Activated CD4-positive, alpha-beta T cell treated with anti-CD3 and anti-CD28 coated beads, Interleukin-10, Interleukin-2, amounts not matched to agents 100 ng/mL and 50 ng/mL, durations not matched to agents 16 hours and 8 hours (primary cell): ENCODE measurements around the gene CREB3L4.

Experiments used
- DNase-seq: peaks from one replicate; pipeline ENCODE4 v3.0.0-alpha.2; 2020

The CREB3L4 gene, protein sequence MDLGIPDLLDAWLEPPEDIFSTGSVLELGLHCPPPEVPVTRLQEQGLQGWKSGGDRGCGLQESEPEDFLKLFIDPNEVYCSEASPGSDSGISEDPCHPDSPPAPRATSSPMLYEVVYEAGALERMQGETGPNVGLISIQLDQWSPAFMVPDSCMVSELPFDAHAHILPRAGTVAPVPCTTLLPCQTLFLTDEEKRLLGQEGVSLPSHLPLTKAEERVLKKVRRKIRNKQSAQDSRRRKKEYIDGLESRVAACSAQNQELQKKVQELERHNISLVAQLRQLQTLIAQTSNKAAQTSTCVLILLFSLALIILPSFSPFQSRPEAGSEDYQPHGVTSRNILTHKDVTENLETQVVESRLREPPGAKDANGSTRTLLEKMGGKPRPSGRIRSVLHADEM

DNA sequence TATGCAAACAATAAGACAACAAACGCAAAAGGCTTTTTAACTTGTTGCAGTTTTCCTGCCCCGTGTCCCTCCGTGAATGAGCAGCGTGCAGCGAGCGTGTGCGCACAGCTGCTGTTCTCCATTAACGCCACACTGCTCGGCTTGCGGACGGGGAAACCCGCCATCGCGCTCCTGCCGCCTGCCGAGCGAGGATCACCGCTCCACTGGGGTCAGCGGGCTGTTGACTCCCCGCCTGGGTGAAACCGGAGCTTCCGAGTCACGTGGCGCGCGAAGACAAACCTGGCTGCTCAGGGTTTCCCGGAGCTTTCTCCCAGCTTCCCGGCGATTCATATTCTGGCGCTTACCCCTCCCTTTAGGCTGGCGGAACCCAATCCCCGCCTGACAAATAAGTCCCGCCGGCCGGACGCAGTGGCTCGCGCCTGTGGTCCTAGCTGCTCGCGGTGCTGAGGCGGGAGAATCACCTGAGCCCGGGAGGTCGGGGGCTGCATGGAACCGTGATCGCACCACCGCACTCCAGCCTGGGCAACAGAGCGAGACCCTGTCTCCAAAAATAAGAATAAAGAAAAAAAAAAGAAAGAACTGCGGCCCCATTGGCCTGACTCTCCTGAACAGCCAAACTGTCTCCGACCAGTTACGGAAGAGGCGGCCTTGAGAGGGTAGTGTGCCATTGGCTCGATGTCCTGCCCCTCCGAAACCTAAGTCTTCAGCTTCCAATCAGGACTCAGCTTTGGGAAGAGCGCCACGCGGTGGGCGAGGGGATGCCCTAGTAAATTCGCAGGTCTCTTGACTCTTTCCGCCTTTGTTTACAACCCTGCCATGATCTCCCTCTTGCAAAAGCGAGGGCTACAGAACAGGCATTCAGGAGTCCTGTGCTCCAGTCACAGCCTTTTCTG, at the start of gene CREB3L4:
CREB3L4 (plus strand) TSS at position 796 of the 893 bp plus-strand sequence. CDS start 624 bp downstream, outside the sequence.
- peak; percentile 95 for DNase-seq

- peak; percentile 62 for DNase-seq
These were observed 47.5 kb upstream of the CREB3L4 start for GRCh38 chr1:153919876-153920852.

DNA sequence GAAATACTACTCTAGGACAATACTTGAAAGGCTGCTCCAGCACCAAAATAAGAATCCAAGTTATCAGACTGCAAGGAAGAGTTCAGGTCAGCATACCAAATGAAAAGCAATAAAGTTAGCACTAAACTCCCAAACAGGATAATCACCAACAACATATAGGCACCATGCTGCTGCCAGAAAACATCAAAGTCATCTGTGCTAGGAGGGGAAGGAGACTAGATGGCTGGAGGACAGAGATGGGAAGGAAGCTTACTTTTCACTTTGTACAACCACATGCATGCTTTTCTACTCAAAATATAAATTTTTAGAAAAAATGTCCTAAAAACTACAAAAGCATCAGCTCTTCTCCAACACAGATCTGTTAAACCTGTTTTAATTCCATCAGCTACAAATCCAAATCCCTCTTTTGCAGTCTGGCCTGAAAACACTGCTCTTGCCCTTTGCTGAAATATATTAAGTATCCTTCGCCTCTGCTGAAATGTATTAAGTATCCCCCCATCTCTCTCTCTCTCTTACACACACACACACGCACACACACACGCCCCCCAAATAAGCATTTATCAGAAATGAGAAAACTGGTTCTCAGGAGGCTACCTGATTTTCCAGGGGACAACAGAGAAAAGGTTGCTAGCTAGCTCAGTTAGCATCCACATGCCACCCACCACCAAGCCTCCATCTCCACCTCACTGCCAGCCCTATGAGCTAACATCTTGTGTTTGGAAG, 46.5 kb upstream of the CREB3L4 start:
- DNase-seq: no peak

GRCh38 chr1:153921803-153922075, 46.0 kb upstream of the CREB3L4 start:
- DNase-seq: peak; percentile 21

- DNase-seq: peak; percentile 87
These were observed 45.4 kb upstream of the CREB3L4 start for GRCh38 chr1:153922076-153922971.

DNA sequence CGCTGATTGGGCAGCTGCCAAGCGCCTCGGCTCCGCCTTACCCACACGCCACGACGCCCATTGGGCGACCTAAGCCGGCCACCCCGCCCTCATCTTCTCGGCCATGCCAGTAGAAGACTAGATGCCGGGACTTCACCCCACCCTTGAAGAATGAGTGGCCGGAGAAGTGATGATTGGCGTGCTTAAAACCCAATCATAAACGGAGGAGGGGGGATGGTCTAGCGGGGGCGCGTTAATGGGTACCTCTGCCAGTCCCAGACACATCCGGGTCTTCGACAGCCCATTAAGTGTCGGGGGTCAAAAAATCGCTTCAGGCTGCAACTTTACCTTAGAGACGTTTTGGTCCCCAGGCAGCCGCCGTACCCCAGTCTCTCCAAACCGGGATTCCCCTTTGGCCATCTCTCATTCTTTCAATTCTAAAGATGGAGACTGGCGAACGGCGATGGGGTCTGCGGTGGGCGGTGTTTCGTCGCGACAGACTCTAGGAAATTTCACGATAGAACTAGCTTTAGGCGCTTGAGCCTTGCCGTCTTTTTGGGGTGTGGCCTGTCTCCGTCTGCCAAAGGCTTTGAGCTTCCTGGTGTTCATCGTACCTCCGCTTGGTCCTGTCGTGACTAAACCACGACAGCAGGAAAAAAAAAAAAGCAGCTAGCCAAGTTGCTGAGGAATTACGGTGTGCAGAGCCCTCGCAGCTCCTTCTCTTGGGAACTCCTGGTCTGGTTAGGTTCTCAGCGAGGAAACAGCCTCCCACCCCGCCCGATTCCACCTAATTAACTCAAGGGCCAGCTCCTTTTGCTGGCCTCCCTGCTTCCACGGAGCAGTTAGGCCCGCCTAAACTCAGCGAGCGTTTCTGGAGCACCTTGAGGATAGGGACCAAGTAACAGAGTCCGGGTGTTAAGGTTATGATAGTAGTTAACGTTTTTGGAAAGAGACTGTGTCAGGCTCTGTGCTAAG, 44.5 kb upstream of the CREB3L4 start, which contains the start of gene GATAD2B:
GATAD2B (minus strand) TSS at position 1 of the 954 bp plus-strand sequence. CDS start 94,625 bp downstream, outside the sequence.
- peak; percentile 100 for DNase-seq

GRCh38 chr1:153926405-153926804, 41.3 kb upstream of the CREB3L4 start:
- DNase-seq: no peak

DNA sequence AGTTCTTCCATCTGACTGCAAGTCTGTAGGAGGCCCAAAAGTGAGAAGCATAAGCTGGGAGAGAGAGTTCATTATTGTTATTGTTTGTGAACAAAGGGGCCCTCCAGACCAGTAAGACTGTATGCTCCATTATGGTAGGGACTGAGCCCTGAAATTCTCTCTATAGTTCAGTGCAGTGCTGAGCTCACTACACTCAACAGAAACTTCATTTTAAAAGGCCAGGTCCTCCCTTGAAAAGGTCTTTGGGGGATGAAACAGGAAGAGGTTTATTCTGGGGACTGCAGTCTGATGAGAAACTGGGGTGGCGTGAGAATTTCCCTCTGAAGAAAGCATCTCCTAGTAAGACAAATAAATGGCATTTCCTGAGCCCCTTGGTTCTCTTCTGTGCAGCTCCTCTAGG, 39.5 kb upstream of the CREB3L4 start:
- DNase-seq: no peak

DNA sequence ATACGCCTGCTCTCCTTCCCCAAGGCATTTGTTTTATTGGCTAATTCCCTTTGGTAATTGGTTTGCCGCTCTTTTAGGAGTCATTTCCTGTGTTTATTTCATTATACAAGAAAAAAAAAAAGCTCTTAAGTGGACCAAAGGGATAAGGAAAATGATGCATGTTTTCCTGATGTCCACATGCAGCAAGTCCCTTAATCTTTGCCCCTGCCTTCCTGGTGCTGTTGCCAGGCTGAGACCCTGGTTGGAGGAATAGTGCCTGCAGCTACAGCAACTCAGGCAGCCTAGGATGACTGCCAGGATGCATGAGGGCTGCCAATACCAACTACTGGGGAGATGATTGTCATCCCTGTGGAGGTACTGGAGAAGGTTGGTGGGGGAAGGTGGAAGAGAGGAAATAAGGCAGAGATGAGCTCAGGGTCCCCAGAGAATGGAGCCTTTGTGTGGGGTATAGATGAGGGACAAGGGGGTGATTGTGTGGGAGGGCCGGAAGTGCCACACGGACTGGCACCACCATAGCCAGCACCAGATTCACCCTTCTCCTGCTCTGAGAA, 38.8 kb upstream of the CREB3L4 start:
- no peak for DNase-seq

DNA sequence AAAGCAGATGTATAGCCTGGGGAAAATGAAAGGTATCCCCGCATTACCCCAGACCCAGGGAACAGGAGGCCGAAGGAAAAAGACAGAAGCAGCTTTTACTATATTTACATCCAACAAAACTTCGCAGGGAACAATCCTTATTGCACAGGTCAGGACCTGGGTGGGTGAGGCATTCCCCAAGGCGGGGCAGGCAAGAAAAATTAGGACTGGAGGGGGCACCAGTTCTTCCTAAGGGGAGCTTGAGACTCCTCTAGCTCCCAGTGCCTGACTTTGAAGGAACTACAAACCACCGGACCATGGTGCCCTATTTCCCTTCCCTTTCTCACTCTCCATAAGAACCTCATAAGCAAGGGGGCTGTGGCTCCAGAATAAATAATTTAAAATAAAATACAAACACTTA, 38.3 kb upstream of the CREB3L4 start:
- DNase-seq: no peak

DNA sequence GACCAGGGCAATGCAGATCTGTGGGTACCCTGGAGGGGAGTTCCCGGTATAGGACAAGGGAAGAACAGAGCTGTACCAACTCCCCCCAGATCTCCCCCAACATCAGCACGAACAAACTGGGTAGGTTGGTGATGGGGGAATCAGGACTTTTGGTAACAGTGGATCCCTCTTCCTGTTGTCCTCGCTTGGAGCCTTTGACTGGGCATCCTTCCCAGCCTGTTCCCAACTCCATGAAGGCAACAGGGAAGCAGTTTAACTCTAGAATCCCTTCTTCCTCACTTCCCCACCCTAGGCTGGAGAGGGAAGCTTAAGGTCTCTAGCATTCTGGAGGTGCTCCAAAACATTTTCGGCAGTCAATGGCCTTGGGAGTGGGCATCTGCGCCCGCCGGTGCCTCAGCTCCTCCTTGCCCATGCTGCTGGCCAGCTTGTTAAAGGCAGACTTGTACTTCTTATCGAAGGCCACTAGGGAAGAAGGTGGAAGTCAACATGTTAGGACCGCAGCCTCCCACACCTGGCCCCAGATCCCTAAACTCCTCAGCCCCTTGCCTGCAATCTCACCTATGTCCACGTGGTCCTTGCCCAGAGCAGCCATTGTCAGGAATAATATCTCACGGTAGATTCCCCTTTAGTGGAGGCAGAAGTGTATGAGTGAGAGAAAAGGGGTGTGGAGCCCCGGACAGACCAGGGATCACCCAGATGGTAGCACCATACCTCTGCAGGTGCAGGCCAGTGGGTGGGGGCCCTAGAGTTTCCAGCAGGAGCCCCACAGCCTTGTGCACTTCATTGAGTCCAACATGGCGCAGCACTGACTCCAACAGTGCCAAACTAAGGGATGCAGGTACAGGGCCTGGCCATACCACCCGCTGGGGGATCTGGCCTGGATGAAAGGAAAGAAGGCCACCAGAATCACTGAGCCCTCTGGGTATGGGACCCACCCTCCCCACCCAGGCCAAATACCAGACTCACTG, 37.4 kb upstream of the CREB3L4 start:
- no peak for DNase-seq

GRCh38 chr1:153932156-153933131, 35.3 kb upstream of the CREB3L4 start:
- DNase-seq: no peak

- no peak for DNase-seq
These were observed 34.3 kb upstream of the CREB3L4 start for GRCh38 chr1:153933430-153933829.

DNA sequence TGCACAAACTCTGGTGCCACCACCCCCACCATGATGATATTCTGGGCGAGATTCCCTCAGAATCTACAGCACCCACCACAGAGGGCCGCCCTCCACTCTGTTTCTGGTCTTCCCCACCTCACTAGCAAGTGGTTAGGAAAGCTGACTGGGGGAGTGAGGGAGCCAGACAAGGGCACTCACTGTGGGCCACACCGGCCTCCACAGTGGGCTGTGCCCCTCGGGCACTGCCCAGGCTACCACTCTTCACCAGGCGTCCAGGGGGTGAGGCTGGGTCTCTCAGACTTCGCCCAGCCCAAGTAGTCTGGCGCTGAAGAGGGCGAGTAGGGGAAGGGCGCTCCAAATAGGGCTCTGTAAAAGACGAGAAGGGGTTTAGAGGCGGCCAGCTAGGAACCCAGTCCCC, 33.7 kb upstream of the CREB3L4 start:
- no peak for DNase-seq

DNA sequence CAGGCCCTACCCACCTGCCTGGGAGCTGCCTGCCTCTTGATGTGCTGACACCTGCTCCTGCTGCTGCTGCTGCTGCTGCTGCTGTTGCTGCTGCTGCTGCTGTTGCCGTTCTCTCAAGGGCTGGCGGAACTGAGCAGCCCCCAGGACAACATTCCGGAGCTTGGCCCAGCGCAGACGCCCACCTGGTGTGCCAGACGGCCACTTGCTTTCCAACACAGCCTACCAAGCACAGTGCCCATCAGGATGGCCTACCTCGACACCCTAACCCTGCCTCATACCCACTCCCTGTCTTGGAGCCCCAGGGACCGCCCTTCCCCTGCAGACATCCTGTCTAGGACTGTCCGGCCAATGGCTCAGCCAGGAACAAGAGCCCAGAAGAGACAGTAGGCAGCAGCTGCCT, 33.0 kb upstream of the CREB3L4 start:
- DNase-seq: no peak

GRCh38 chr1:153936011-153936802, 31.5 kb upstream of the CREB3L4 start:
- DNase-seq: no peak
